SK-N-SH treated with all-trans-retinoic acid at 6 μM for 48 hours (cell line): ENCODE measurements around the gene MUC5B.

Experiments used
- ATAC-seq: fragments of 200-7000 bp; cut with Tn5 transposase; 3 replicates; pipeline ENCODE4 v1.9.1; 2020; ENCODE audit warnings: mild to moderate bottlenecking, moderate library complexity
- BACH2 ChIP-seq: fragments of 250-450 bp; sonication (Bioruptor Pico); IDR thresholded peaks from 2 replicates; pipeline ENCODE4 v1.9.0; 2021; ENCODE audit warnings: mild to moderate bottlenecking, borderline replicate concordance
- CREB5 ChIP-seq: fragments of 250-450 bp; sonication (Bioruptor Pico); IDR thresholded peaks from 2 replicates; pipeline ENCODE4 v1.5.1; 2020; ENCODE audit warnings: low read depth, mild to moderate bottlenecking, moderate library complexity
- CSDC2 ChIP-seq: fragments of 250-450 bp; sonication (Bioruptor Pico); IDR thresholded peaks from 2 replicates; pipeline ENCODE4 v1.5.0; 2020; ENCODE audit warnings: mild to moderate bottlenecking, moderate library complexity
- CSRNP3 ChIP-seq: fragments of 250-450 bp; sonication (Bioruptor Pico); IDR thresholded peaks from 2 replicates; pipeline ENCODE4 v1.5.1; 2021; ENCODE audit warnings: mild to moderate bottlenecking, moderate library complexity
- ESRRG ChIP-seq: fragments of 250-450 bp; sonication (Bioruptor Pico); IDR thresholded peaks from 2 replicates; pipeline ENCODE4 v1.6.1; 2021; ENCODE audit warnings: mild to moderate bottlenecking
- GLIS3 ChIP-seq: fragments of 250-450 bp; sonication (Bioruptor Pico); IDR thresholded peaks from 2 replicates; pipeline ENCODE4 v1.5.0; 2020; ENCODE audit warnings: mild to moderate bottlenecking, moderate library complexity
- ISL1 ChIP-seq: fragments of 250-450 bp; sonication (Bioruptor Pico); IDR thresholded peaks from 2 replicates; pipeline ENCODE4 v2.1.2; 2022; ENCODE audit warnings: mild to moderate bottlenecking, moderate library complexity
- OSR1 ChIP-seq: fragments of 250-450 bp; sonication (Bioruptor Pico); IDR thresholded peaks from 2 replicates; pipeline ENCODE4 v1.8.0; 2022; ENCODE audit warnings: moderate library complexity, mild to moderate bottlenecking, inconsistent platforms
- PATZ1 ChIP-seq: fragments of 250-450 bp; sonication (Bioruptor Pico); IDR thresholded peaks from 2 replicates; pipeline ENCODE4 v1.8.0; 2020; ENCODE audit warnings: mild to moderate bottlenecking, moderate library complexity, borderline replicate concordance
- POU6F1 ChIP-seq: fragments of 250-450 bp; sonication (Bioruptor Pico); IDR thresholded peaks from 2 replicates; pipeline ENCODE4 v1.8.0; 2021; ENCODE audit warnings: low read depth, mild to moderate bottlenecking, moderate library complexity, borderline replicate concordance
- PPARA ChIP-seq: fragments of 250-450 bp; sonication (Bioruptor Pico); IDR thresholded peaks from 2 replicates; pipeline ENCODE4 v1.5.0; 2020; ENCODE audit warnings: mild to moderate bottlenecking, borderline replicate concordance
- RARB ChIP-seq: fragments of 250-450 bp; sonication (Bioruptor Pico); IDR thresholded peaks from 2 replicates; pipeline ENCODE4 v1.8.0; 2021; ENCODE audit warnings: mild to moderate bottlenecking, moderate library complexity
- SNAI2 ChIP-seq: fragments of 250-450 bp; sonication (Bioruptor Pico); IDR thresholded peaks from 2 replicates; pipeline ENCODE4 v1.5.0; 2020; ENCODE audit warnings: mild to moderate bottlenecking, moderate library complexity
- TCF4 ChIP-seq: fragments of 250-450 bp; sonication (Bioruptor Pico); IDR thresholded peaks from 2 replicates; pipeline ENCODE4 v1.8.0; 2021; ENCODE audit warnings: mild to moderate bottlenecking, moderate library complexity, borderline replicate concordance
- TOX ChIP-seq: fragments of 250-450 bp; sonication (Bioruptor Pico); IDR thresholded peaks from 2 replicates; pipeline ENCODE4 v1.8.0; 2021; ENCODE audit warnings: mild to moderate bottlenecking, moderate library complexity, borderline replicate concordance
- TSHZ2 ChIP-seq: fragments of 250-450 bp; sonication (Bioruptor Pico); IDR thresholded peaks from 2 replicates; pipeline ENCODE4 v1.5.0; 2020; ENCODE audit warnings: mild to moderate bottlenecking, moderate library complexity
- ZC3H10 ChIP-seq: fragments of 250-450 bp; sonication (Bioruptor Pico); IDR thresholded peaks from 2 replicates; pipeline ENCODE4 v1.5.1; 2021; ENCODE audit warnings: mild to moderate bottlenecking, moderate library complexity
- ZFP3 ChIP-seq: fragments of 250-450 bp; sonication (Bioruptor Pico); IDR thresholded peaks from 2 replicates; pipeline ENCODE4 v1.5.0; 2020; ENCODE audit warnings: mild to moderate bottlenecking, moderate library complexity
- ZFP30 ChIP-seq: fragments of 450-650 bp; formaldehyde crosslinking; IDR thresholded peaks from 2 replicates; pipeline ENCODE4 v1.5.0; 2022; ENCODE audit warnings: mild to moderate bottlenecking, moderate library complexity
- ZNF565 ChIP-seq: fragments of 450-650 bp; formaldehyde crosslinking; conservative IDR thresholded peaks from 2 replicates; pipeline ENCODE4 v1.5.0; 2020; ENCODE audit warnings: low read depth, mild to moderate bottlenecking, moderate library complexity
- ZNF70 ChIP-seq: fragments of 450-650 bp; formaldehyde crosslinking; IDR thresholded peaks from 2 replicates; pipeline ENCODE4 v1.5.0; 2020; ENCODE audit warnings: mild to moderate bottlenecking, moderate library complexity
- ZNF8 ChIP-seq: fragments of 450-650 bp; formaldehyde crosslinking; IDR thresholded peaks from 2 replicates; pipeline ENCODE4 v1.5.0; 2020; ENCODE audit warnings: mild to moderate bottlenecking, moderate library complexity

MUC5B gene

GRCh38 chr11:1281974-1282365 lies 59.1 kb downstream of the MUC5B start:
- no peak for TF ChIP-seq PATZ1 (CRISPR knock-in tag)
- TF ChIP-seq POU6F1 = no peak
- TF ChIP-seq RARB (CRISPR knock-in tag) = no peak
- TF ChIP-seq ISL1 = no peak
- TF ChIP-seq PPARA = no peak
- TF ChIP-seq ZNF70 (CRISPR knock-in tag) = no peak
- TF ChIP-seq ZNF565 (CRISPR knock-in tag) = no peak
- no peak for TF ChIP-seq TSHZ2 (CRISPR knock-in tag)
- TF ChIP-seq TCF4 = no peak
- TF ChIP-seq ZC3H10 (CRISPR knock-in tag) = no peak
- TF ChIP-seq ZFP3 (CRISPR knock-in tag) = no peak
- no peak for TF ChIP-seq OSR1
- no peak for TF ChIP-seq CSRNP3 (CRISPR knock-in tag)
- TF ChIP-seq SNAI2 (CRISPR knock-in tag) = no peak
- TF ChIP-seq CREB5 (CRISPR knock-in tag) = no peak
- TF ChIP-seq ZFP30 (CRISPR knock-in tag) = no peak
- no peak for TF ChIP-seq ESRRG (CRISPR knock-in tag)
- no peak for TF ChIP-seq BACH2
- ATAC-seq = no peak

GRCh38 chr11:1283091-1283511 lies 60.2 kb downstream of the MUC5B start:
- TF ChIP-seq SNAI2 (CRISPR knock-in tag) (no peak), CSRNP3 (CRISPR knock-in tag) (no peak), RARB (CRISPR knock-in tag) (no peak), GLIS3 (CRISPR knock-in tag) (no peak), TOX (CRISPR knock-in tag) (no peak), ISL1 (no peak)
- ATAC-seq = no peak

- no peak for ATAC-seq
- TF ChIP-seq ZFP30 (CRISPR knock-in tag) (no peak), ISL1 (no peak), ZNF8 (CRISPR knock-in tag) (no peak), BACH2 (no peak), CSDC2 (CRISPR knock-in tag) (no peak), RARB (CRISPR knock-in tag) (no peak), PPARA (no peak), ZFP3 (CRISPR knock-in tag) (no peak), POU6F1 (no peak), PATZ1 (CRISPR knock-in tag) (no peak), ESRRG (CRISPR knock-in tag) (no peak), CREB5 (CRISPR knock-in tag) (no peak), OSR1 (no peak)
Observed at GRCh38 chr11:1283906-1284305, 61.0 kb downstream of the MUC5B start.
